ENCODE data around the gene TRPC4AP.
"Not testable (repeated sequence)": the region's sequence is repeated elsewhere in the genome, so short reads cannot be mapped to it uniquely, and the experiment has no call there.

- not testable (repeated sequence) for TF ChIP-seq EZH2phosphoT487 (IDR thresholded peaks at IDR 0.05; ENCODE audit: borderline replicate concordance, low read depth, low read length)
- TF ChIP-seq, protein P1, sequence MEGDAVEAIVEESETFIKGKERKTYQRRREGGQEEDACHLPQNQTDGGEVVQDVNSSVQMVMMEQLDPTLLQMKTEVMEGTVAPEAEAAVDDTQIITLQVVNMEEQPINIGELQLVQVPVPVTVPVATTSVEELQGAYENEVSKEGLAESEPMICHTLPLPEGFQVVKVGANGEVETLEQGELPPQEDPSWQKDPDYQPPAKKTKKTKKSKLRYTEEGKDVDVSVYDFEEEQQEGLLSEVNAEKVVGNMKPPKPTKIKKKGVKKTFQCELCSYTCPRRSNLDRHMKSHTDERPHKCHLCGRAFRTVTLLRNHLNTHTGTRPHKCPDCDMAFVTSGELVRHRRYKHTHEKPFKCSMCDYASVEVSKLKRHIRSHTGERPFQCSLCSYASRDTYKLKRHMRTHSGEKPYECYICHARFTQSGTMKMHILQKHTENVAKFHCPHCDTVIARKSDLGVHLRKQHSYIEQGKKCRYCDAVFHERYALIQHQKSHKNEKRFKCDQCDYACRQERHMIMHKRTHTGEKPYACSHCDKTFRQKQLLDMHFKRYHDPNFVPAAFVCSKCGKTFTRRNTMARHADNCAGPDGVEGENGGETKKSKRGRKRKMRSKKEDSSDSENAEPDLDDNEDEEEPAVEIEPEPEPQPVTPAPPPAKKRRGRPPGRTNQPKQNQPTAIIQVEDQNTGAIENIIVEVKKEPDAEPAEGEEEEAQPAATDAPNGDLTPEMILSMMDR (conservative IDR thresholded peaks at IDR 0.05; ENCODE audit: low read length): not testable (repeated sequence)
Measured at GRCh38 chr20:35112276-35112675, 19.7 kb upstream of the TRPC4AP start.

Data from OCI-LY7 (cell line).